ENCODE measurements around the gene CTRL. TPM values are rescaled to one million over a fixed set of nuclear protein-coding genes. Genes with fewer than 3 reads are reported as not detected.

The CTRL gene
- total RNA-seq, 2 donors from 2014 or later, result 0.89 to 1.9 TPM

DNA sequence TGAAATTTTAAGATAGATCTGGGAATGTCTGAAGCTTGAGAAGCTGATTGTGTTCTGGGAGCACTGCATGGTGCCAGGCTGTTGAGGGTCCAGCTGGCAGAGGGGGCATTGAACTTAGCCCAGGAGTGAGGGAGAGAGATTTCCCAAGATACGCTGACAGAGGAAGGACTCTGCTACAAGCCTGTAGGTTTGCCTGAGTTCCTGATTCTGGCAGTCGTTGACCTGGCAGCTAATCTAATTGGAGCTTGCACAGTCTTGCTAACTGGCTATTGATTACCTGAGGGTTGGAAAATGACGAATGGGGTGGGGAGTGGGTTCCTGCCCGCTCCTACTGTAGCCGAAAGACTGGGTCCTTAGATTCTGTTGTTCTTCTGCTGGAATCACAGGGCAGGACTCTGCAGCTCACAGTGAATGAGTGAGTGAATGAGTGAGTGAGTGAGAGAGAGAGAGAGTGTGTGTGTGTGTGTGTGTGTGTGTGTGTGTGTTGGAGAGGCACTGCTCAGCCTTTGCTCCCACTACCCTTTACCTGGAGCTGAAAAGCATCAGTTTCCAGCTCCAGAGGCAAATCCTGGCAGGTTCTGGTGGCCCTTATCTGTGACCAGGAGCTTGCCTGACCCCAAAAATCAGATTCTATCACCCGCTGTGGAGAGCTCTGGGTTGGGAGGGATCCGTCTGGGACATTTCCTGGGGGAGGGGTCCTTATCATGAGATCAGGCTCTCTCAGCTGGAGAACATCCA is 16.7 kb downstream of the CTRL start:
- no peak for DNase-seq
- intact Hi-C loops (cut with DNase I, micrococcal nuclease), result no loop called here
- no peak for ATAC-seq

DNA sequence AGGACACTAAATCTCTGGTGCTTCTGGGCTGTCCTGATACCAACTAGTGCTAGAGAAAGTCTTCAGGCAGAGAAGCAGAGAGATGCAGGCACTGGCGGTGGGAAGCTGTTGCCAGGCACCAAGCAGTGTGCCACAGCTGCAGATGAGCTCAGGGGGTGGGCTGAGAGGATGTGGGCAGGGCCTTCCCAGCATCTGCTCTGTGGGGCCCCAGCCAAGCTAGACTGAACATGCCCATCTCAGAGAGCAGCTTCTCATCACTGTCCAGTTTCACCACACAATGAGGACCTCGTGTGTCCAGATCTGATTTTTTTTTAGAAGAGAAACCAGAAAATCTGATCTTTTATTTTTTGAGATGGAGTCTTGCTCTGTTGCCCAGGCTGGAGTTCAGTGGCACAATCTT is 21.5 kb downstream of the CTRL start:
- DNase-seq (no peak), ATAC-seq (no peak)
- intact Hi-C loops (cut with DNase I, micrococcal nuclease), result no loop called here

DNA sequence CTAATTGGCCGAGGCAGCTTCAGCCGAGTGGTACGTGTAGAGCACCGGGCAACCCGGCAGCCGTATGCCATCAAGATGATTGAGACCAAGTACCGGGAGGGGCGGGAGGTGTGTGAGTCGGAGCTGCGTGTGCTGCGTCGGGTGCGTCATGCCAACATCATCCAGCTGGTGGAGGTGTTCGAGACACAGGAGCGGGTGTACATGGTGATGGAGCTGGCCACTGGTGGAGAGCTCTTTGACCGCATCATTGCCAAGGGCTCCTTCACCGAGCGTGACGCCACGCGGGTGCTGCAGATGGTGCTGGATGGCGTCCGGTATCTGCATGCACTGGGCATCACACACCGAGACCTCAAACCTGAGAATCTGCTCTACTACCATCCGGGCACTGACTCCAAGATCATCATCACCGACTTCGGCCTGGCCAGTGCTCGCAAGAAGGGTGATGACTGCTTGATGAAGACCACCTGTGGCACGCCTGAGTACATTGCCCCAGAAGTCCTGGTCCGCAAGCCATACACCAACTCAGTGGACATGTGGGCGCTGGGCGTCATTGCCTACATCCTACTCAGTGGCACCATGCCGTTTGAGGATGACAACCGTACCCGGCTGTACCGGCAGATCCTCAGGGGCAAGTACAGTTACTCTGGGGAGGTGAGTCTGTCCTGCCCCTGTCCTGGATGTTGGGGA is 22.5 kb downstream of the CTRL start:
- ATAC-seq (no peak), DNase-seq (no peak)
- intact Hi-C loops (cut with DNase I, micrococcal nuclease), result no loop called here

GRCh38 chr16:67907397-67908180 is 24.1 kb downstream of the CTRL start:
- intact Hi-C loops (cut with DNase I, micrococcal nuclease), result no loop called here
- DNase-seq (no peak), ATAC-seq (no peak)

DNA sequence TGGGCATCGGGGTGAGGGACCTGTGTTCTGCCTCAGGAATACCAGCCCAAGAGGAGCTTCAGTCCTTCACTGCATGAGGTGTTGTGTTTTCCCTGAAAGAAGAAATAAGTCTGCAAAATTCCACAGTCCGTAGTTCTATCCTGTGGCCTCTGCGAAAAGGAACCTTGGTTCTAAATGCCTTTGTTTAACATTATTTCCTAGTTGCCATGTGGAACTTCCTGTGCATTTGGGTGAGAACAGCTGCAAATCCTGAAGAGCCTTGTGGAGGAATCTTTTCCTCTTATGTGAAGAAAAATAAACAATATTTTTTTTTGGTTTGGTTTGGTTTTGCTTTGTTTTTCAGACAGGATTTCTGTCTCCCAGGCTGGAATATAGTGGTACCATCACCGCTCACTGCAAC is 28.8 kb downstream of the CTRL start:
- DNase-seq, result no peak
- ATAC-seq, result no peak
- intact Hi-C loops (cut with DNase I, micrococcal nuclease), result no loop called here

DNA sequence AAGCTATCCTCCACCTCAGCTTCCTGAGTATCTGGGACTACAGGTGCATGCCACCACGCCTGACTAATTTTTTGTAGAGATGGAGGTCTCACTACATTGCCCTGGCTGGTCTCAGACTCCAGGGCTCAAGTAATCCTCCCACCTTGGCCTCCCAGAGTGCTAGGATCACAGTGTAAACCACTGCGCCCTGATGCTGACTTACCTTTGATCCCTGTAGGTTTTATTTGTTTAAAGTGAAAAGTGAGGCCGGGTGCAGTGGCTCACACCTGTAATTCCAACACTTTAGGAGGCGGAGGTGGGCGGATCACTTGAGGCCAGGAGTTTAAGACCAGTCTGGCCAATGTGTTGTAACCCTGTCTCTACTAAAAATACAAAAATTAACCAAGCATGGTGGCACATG is 29.9 kb downstream of the CTRL start:
- ATAC-seq (peak; percentile 97), DNase-seq (peak; percentile 38 to 56)
- intact Hi-C loops (cut with DNase I, micrococcal nuclease), result no loop called here

DNA sequence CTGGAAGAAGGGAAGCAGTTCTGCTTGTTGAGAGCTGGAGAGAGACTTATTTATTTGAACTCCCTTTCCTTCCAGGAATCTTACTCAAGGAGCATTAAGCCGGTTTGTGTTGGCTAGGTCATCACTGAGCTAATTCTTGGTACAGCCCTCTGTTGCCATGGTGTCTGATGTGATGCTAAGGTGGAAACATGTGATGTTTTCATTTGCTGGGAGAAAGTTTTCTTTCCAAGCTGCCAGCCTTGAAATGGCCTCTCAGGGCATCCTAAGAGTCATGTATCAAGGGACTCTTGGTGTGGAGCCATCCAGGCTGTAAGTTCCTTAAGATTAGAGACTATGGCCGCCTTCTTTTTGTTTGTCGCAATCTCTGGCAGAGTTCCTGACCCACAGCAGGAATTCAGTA is 34.4 kb downstream of the CTRL start:
- intact Hi-C loops (cut with DNase I, micrococcal nuclease), result no loop called here
- ATAC-seq (no peak), DNase-seq (no peak)

DNA sequence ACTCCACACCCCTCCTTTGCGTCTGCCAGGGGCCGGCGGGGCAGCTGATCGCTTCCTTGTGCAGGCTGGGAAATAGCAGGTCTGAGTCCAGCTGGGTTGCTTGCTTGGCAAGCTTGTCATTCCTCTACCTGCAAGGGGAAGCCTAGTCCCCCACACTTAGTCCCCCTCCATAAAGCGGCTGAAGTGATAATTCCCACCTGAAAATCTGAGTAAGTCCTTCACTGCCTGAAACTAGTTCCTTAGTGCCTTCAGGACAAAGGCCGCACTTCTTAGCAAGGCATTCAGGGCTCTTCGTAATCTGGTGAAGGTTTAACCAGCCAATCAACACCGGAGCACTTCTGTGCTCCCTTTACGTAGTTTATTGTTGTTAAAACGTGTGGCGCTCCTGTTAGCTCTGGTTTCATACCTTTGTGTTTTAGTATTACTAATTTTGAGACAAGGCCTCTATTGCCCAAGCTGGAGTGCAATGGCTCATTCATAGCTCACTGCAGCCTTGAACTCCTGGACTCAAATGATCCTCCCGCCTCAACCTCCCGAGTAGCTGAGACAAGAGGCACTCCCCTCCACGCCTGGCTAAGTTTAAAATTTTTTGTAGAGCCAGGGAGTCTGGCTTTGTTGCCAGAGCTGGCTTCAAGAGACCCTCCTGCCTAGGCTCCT is 37.8 kb downstream of the CTRL start:
- intact Hi-C loops (cut with DNase I, micrococcal nuclease), result no loop called here
- ATAC-seq (peak; percentile 65), DNase-seq (peak in 1 of 2 donors; percentile 63)

DNA sequence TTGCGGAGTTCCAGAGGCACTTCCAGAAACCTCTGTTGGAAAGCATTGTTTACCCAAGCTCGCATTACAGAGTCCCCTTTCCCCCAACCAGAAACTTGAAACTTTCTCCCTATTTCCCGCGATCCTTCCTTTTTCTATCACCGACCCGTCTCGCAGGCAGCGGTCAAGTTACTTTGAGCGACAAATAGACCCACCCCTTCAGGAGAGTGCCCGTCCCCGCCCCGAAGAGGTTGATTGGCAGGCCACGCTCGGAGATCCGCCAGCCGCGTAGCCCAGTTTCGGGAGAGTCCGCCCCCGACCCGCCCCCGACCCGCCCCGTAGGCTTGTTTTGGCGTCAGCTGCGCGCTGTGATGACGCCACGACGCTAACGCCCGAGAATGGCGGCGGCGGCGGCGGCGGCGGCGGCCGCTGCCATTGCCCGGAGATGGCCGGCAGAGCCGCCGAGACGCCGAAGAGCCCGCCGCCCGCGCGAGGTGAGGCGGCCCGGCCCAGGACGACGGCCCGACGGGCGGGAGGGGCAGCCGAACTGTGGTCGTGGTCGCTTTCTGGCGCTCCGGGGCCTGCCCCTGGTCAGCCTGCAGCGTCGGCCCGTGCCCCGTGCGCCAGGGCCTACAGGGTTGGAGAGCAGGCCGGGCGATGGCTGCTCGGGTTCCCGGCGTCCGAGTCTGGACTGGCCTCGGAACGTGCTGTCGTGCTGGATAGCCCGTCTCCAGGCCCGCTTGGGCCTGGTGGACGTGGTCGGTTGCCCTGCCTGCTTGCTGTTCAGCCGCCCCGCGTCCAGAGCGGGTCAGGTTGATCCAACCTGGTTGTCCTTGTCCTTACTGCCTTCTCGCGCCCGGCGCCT is 38.5 kb downstream of the CTRL start, which contains the start of gene PSKH1:
Gene PSKH1 (plus strand): TSS at position 356 of the 844 bp plus-strand sequence. CDS start 15,496 bp downstream, outside the sequence.
- ATAC-seq, result peak; percentile 91
- DNase-seq, result peak; percentile 96
- intact Hi-C loops (cut with DNase I, micrococcal nuclease), result no loop called here

GRCh38 chr16:67892375-67892774 is 39.3 kb downstream of the CTRL start:
- DNase-seq (peak in 1 of 2 donors; percentile 24), ATAC-seq (peak; percentile 32)
- intact Hi-C loops (cut with DNase I, micrococcal nuclease), result no loop called here

DNA sequence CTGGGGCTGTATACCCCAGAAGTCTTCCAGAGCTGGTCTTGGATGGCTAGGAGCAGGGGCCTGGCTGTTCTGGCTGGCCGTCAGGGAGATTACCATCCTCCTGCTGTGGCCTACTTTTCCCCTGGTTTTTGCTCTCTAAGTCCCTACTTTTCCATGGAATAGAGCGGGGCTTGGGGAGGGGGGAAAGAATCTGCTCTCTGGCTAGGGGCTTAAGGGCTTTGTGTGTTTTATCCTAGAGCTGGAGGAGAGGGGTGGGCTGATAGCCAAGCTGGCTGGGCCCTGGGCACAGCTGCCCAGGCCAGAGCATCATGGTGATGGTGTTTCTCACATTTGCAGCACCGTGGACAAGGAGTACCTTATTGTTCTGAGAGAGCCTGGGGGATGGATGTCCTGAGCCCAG is 43.3 kb downstream of the CTRL start:
- intact Hi-C loops (cut with DNase I, micrococcal nuclease), result loop anchor here in 1 of 2 donors (5.0 kb wide), 1 partner anchor 39 kb away; no protein-coding TSS in a partner anchor
- ATAC-seq (no peak), DNase-seq (no peak)

GRCh38 chr16:67886387-67886786 is 45.3 kb downstream of the CTRL start:
- intact Hi-C loops (cut with DNase I, micrococcal nuclease), result loop anchor here in 1 of 2 donors (5.0 kb wide), 1 partner anchor 41 kb away; no protein-coding TSS in a partner anchor

DNA sequence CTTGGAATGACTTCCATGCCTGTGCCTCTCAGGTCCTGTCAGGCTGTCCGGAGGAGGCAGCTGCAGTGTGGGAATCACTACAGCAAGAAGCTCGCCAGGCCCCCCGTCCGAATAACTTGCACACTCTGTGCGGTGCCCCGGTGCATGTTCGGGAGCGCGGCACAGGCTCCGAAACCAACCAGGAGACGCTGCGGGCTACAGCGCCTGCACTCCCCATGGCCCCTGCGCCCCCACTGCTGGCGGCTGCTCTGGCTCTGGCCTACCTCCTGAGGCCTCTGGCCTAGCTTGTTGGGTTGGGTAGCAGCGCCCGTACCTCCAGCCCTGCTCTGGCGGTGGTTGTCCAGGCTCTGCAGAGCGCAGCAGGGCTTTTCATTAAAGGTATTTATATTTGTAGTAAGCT is 45.7 kb downstream of the CTRL start:
- intact Hi-C loops (cut with DNase I, micrococcal nuclease), result loop anchor here in 1 of 2 donors (5.0 kb wide), 1 partner anchor 41 kb away; no protein-coding TSS in a partner anchor

More at GRCh38 chr16:67886387-67886786, 45.3 kb downstream of the CTRL start:
- DNase-seq (no peak), ATAC-seq (no peak)

DNA sequence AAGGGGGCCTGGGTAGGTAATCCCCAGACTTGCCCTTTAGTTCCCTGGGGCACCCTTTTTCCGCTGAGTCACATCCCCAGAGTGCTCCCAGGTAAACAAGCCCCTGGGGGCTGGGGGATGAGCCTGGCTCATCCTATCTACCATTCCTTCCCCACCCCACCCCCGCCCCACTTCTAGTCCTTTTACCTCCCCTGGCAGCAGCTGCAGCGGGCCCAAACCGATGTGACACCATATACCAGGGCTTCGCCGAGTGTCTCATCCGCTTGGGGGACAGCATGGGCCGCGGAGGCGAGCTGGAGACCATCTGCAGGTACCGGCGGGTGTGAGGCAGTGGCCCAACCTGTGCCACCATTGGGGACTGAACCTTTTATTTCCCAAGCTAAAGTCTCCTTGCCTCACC is 46.1 kb downstream of the CTRL start:
- no peak for ATAC-seq
- intact Hi-C loops (cut with DNase I, micrococcal nuclease), result loop anchor here in 1 of 2 donors (5.0 kb wide), 1 partner anchor 42 kb away; no protein-coding TSS in a partner anchor
- DNase-seq, result no peak

More for the DNA sequence above, 45.7 kb downstream of the CTRL start:
- no peak for DNase-seq
- no peak for ATAC-seq

- peak; percentile 73 for ATAC-seq
- DNase-seq, result peak; percentile 79
- intact Hi-C loops (cut with DNase I, micrococcal nuclease), result loop anchor here in 1 of 2 donors (5.0 kb wide), 1 partner anchor 43 kb away; no protein-coding TSS in a partner anchor
Measured at GRCh38 chr16:67884684-67885083, 47.0 kb downstream of the CTRL start, which contains the start of gene NRN1L. Gene NRN1L (plus strand): TSS chr16:67884885. CDS start chr16:67884904, 19 bp downstream.

DNA sequence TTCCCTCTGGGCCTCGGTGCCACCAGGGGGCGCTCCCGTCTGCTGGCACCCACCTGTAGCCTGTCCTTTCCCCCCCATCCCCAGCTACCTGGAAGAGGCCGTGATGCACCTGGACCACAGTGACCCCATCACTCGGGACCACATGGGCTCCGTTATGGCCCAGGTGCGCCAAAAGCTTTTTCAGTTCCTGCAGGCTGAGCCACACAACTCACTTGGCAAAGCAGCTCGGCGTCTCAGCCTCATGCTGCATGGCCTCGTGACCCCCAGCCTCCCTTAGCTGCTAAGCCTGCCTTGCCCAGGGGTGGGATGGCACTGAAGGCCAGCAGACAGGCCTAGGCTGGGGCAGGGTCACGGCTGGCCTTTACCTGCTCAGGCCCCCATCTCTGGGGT is 47.8 kb downstream of the CTRL start:
- ATAC-seq (peak; percentile 66), DNase-seq (peak; percentile 49 to 79)
- intact Hi-C loops (cut with DNase I, micrococcal nuclease), result no loop called here

DNA sequence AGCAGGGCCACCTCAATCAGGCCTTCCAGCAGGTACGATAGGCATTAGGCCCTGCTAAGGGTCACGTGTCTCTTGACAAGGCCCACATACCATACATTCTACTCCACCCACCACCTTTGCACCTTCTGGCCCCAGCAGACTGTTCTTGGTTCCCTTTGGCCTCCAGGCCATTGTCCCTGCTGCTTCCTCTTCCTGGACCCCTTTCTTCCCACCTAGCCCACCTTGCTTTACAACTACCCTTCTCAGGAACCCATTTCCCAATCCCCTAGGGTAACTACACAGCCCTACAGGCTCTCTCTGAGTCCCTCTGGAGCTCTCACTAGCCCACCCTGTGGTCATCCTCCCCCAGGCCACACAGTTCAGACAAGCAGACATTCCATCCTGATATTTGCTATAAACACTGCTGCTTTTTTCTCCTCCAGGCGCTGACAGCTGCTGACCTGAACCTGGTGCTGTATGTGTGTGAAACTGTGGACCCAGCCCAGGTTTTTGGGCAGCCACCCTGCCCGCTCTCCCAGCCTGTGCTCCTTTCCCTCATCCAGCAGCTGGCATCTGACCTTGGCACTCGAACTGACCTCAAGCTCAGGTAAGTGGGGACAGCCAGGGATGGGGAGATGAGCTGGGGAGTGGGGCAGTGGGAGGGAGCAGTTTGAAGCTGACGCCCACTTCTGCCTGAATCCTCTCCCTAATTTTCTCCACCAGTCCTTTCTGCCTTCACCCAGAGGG is 48.4 kb downstream of the CTRL start:
- DNase-seq (peak in 1 of 2 donors; percentile 29), ATAC-seq (peak; percentile 84)
- intact Hi-C loops (cut with DNase I, micrococcal nuclease), result no loop called here
